ENCODE data around the gene KCNK6. TPM values are rescaled to one million over a fixed set of nuclear protein-coding genes. Genes with fewer than 3 reads are reported as not detected.

KCNK6 gene
- total and polyA plus RNA-seq, 9 donors = 2.0 to 4.4 (median 2.8) TPM

DNA sequence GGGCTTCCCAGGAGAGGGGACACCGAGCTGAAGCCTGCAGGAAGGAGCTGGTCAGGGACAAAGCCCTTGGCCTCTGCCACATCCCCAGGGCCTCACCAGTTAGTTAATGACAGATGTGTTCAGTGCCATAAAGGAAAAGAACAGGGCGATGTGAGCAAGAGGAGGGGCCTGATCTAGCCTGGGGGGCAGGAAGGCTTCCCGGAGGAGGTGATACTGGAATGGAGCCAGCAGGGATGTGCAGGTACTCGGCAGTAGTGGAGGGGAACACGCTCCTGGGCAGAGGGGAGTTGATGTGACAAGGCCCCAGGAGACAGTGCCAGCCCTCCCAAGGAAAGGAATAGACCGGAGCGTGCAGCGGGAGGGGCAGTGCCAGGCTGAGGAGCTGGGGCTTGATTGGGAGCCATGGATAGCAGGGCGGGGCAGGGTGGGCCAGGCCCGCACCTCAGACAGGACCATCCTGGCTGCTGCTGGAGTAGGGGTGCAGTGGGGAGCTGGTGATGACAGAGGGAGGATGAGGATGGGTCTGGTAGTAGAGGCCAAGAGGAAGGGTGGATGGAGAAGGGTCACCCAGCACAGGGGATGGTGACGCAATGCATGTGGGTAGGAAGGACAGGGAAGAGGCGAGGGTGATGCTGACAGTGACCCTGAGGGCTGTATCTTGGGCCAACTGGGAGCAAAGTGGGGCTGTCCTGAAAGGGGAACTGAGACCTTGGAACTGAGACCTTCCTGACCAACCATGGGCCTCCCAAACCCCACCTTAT is 11.5 kb upstream of the KCNK6 start:
- no peaks in the 10 kb centered on the region for H3K4me1 ChIP-seq (ENCODE audit: control insufficient read depth, insufficient read depth, low read length)
- H3K9me3 ChIP-seq (replicated peaks; ENCODE audit: control insufficient read depth, low read depth, low read length) = no peaks in the 10 kb centered on the region
- H3K4me3 ChIP-seq (ENCODE audit: low read length) = no peak overlapping the region
- no peaks in the 10 kb centered on the region for H3K27me3 ChIP-seq (ENCODE audit: control insufficient read depth, insufficient read depth, low read length)
- whole genome bisulfite sequencing (ENCODE audit: insufficient coverage) = 86% methylated on average over 8 of the region's 12 CpGs
- DNase-seq = no peak
- peaks cover 29% of the 10 kb centered on the region for H3K36me3 ChIP-seq (ENCODE audit: control insufficient read depth, insufficient read depth, low read length)
- H3K27ac ChIP-seq (ENCODE audit: low read length) = no peak overlapping the region

GRCh38 chr19:38308926-38309614 is 10.6 kb upstream of the KCNK6 start:
- peaks cover 29% of the 10 kb centered on the region for H3K36me3 ChIP-seq (ENCODE audit: control insufficient read depth, insufficient read depth, low read length)
- no peak overlapping the region for H3K4me3 ChIP-seq (ENCODE audit: low read length)
- H3K4me1 ChIP-seq (ENCODE audit: control insufficient read depth, insufficient read depth, low read length) = no peaks in the 10 kb centered on the region
- H3K27me3 ChIP-seq (ENCODE audit: control insufficient read depth, insufficient read depth, low read length) = no peaks in the 10 kb centered on the region
- 91% methylated on average over 15 of the region's 24 CpGs for WGBS (ENCODE audit: insufficient coverage)
- no peak for DNase-seq
- H3K27ac ChIP-seq (ENCODE audit: low read length) = no peak overlapping the region
- H3K9me3 ChIP-seq (replicated peaks; ENCODE audit: control insufficient read depth, low read depth, low read length) = no peaks in the 10 kb centered on the region

DNA sequence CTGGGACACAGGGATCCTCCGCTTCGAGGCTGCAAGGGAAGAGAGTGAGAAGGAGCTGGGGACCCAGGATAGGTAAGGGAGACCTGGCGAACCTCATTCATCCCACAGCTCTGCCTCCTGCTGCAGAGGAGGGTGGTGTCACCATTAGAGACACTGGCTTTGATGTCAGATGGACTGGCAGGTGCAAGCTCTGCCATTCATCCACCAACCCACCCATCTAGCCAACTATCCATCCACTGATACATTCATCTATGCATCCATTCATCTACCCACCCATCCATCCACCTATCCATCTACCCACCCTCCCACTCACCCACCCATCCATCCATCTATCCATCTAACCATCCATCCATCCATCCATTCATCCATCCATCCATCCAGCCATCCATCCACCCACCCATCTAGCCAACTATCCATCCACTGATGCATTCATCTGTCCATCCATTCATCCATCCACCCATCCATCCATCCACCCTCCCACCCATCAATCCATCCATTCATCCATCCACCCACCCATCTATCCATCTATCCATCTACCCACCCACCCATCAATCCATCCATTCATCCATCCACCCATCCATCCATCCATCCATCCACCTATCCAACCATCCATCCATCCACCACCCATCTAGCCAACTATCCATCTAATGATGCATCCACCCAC is 9.9 kb upstream of the KCNK6 start:
- H3K36me3 ChIP-seq (ENCODE audit: control insufficient read depth, insufficient read depth, low read length) = peaks cover 29% of the 10 kb centered on the region
- WGBS (ENCODE audit: insufficient coverage) = no CpG with 5 or more reads among the region's 3 CpGs
- no peak for DNase-seq

GRCh38 chr19:38310279-38310670 is 9.4 kb upstream of the KCNK6 start:
- H3K4me3 ChIP-seq (ENCODE audit: low read length) = no peak overlapping the region
- peaks cover 29% of the 10 kb centered on the region for H3K36me3 ChIP-seq (ENCODE audit: control insufficient read depth, insufficient read depth, low read length)
- no peak overlapping the region for H3K27ac ChIP-seq (ENCODE audit: low read length)
- no peaks in the 10 kb centered on the region for H3K27me3 ChIP-seq (ENCODE audit: control insufficient read depth, insufficient read depth, low read length)
- H3K9me3 ChIP-seq (replicated peaks; ENCODE audit: control insufficient read depth, low read depth, low read length) = no peaks in the 10 kb centered on the region
- peaks cover 3% of the 10 kb centered on the region for H3K4me1 ChIP-seq (ENCODE audit: control insufficient read depth, insufficient read depth, low read length)
- DNase-seq = no peak
- 92% methylated on average over 2 of the region's 2 CpGs for WGBS (ENCODE audit: insufficient coverage)

More for the DNA sequence above, 9.9 kb upstream of the KCNK6 start:
- Histone ChIP-seq H3K27me3 (ENCODE audit: control insufficient read depth, insufficient read depth, low read length) (no peaks in the 10 kb centered on the region), H3K4me1 (ENCODE audit: control insufficient read depth, insufficient read depth, low read length) (no peaks in the 10 kb centered on the region), H3K27ac (ENCODE audit: low read length) (no peak overlapping the region), H3K4me3 (ENCODE audit: low read length) (no peak overlapping the region), H3K9me3 (replicated peaks; ENCODE audit: control insufficient read depth, low read depth, low read length) (no peaks in the 10 kb centered on the region)

DNA sequence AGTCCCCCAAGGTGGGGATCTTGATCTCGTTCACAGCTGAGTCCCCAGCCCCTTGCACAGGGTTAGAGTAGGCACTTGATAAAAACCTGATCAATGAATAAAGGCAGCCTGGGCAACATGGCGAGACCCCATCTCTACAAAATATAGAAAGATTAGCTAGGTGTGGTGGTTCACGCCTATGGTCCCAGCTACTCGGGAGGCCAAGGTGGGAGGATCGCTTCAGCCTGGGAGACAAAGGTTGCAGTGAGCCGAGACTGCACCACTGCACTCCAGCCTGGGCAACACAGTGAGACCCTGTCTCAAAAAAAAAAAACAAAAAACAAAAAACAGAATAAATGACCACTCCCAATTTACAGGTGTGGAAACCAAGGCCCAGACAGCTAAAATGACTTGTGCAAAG is 8.7 kb upstream of the KCNK6 start:
- peaks cover 5% of the 10 kb centered on the region for H3K4me1 ChIP-seq (ENCODE audit: control insufficient read depth, insufficient read depth, low read length)
- no peaks in the 10 kb centered on the region for H3K27me3 ChIP-seq (ENCODE audit: control insufficient read depth, insufficient read depth, low read length)
- peaks cover 25% of the 10 kb centered on the region for H3K36me3 ChIP-seq (ENCODE audit: control insufficient read depth, insufficient read depth, low read length)
- no peak overlapping the region for H3K27ac ChIP-seq (ENCODE audit: low read length)
- DNase-seq = no peak
- WGBS (ENCODE audit: insufficient coverage) = no CpG with 5 or more reads among the region's 6 CpGs
- no peak overlapping the region for H3K4me3 ChIP-seq (ENCODE audit: low read length)
- no peaks in the 10 kb centered on the region for H3K9me3 ChIP-seq (replicated peaks; ENCODE audit: control insufficient read depth, low read depth, low read length)

- H3K27me3 ChIP-seq (ENCODE audit: control insufficient read depth, insufficient read depth, low read length) = peaks cover 18% of the 10 kb centered on the region
- H3K36me3 ChIP-seq (ENCODE audit: control insufficient read depth, insufficient read depth, low read length) = no peaks in the 10 kb centered on the region
- no peaks in the 10 kb centered on the region for H3K9me3 ChIP-seq (replicated peaks; ENCODE audit: control insufficient read depth, low read depth, low read length)
- 0% methylated on average over 39 of the region's 64 CpGs for WGBS (ENCODE audit: insufficient coverage)
- H3K4me3 ChIP-seq (ENCODE audit: low read length) = peak within 1 kb of the TSS; percentile 78
- peak within 1 kb of the TSS; percentile 89 for H3K27ac ChIP-seq (ENCODE audit: low read length)
- DNase-seq = peak; percentile 99
- peaks cover 28% of the 10 kb centered on the region for H3K4me1 ChIP-seq (ENCODE audit: control insufficient read depth, insufficient read depth, low read length)
Observed at GRCh38 chr19:38315657-38316476, 3.8 kb upstream of the KCNK6 start, which contains the start of gene YIF1B. TSS of gene YIF1B (minus strand) at chr19:38315947. CDS start at chr19:38315917, 30 bp downstream.

DNA sequence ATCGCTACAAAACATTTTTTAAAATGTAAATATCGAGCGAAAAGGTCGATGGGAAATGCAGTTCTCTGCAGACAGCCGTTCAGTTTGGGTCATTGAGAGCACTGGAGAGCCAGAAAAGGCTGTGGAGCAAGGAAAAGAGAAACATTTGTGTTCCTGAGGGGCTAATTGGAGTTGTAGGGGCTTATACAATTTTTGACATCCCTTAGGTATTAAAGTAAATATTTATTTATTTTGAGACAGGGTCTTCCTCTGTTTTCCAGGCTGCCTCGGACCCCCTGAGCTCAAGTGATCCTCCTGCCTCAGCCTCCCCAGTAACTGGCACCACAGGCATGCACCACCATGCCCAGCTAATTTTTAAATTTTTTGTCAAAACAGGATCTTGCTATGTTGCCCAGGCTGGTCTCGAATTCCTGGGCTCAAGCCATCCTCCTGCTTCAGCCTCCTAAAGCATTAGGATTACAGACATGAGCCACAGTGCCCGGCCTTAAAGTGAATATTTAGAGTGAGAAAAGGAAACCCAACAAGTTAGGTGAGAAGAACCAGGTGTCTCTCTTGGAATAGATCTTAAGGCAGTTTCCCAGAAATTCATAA is 3.1 kb upstream of the KCNK6 start:
- Histone ChIP-seq H3K27me3 (ENCODE audit: control insufficient read depth, insufficient read depth, low read length) (peaks cover 19% of the 10 kb centered on the region), H3K4me1 (ENCODE audit: control insufficient read depth, insufficient read depth, low read length) (peaks cover 28% of the 10 kb centered on the region), H3K27ac (ENCODE audit: low read length) (peak overlapping the region; percentile 89), H3K4me3 (ENCODE audit: low read length) (peak overlapping the region; percentile 59), H3K36me3 (ENCODE audit: control insufficient read depth, insufficient read depth, low read length) (no peaks in the 10 kb centered on the region), H3K9me3 (replicated peaks; ENCODE audit: control insufficient read depth, low read depth, low read length) (no peaks in the 10 kb centered on the region)
- DNase-seq = no peak
- 20% methylated on average over 5 of the region's 8 CpGs for WGBS (ENCODE audit: insufficient coverage)

DNA sequence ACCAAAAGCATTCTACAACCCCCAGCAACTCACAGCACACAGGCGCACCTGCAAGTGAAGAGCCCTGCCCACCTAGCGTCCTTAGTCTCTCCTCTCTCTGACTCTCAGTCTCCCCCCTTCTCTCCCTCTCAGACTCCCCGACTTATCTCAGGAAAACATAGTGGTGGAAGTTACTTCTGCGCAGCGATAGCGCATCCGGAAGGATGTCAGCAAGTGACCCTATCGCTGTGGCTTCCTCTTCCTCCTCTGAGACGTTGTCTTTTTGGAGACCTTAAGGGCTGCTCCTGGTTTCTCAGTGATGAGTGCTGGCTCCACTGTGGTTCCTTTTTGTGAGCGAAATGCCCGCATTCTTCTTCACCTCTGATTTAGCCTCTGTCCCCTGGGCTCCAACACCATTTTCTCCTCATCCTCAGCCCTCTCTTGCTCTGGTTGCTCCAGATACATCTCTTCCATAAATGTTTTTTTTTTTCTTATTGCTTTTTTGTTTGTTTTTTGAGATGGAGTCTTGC is 2.5 kb upstream of the KCNK6 start:
- Histone ChIP-seq H3K4me1 (ENCODE audit: control insufficient read depth, insufficient read depth, low read length) (peaks cover 28% of the 10 kb centered on the region), H3K36me3 (ENCODE audit: control insufficient read depth, insufficient read depth, low read length) (no peaks in the 10 kb centered on the region), H3K27ac (ENCODE audit: low read length) (peak overlapping the region; percentile 29), H3K27me3 (ENCODE audit: control insufficient read depth, insufficient read depth, low read length) (peaks cover 19% of the 10 kb centered on the region), H3K9me3 (replicated peaks; ENCODE audit: control insufficient read depth, low read depth, low read length) (no peaks in the 10 kb centered on the region), H3K4me3 (ENCODE audit: low read length) (no peak overlapping the region)
- peak; percentile 39 for DNase-seq
- WGBS (ENCODE audit: insufficient coverage) = 68% methylated on average over 8 of the region's 11 CpGs

DNA sequence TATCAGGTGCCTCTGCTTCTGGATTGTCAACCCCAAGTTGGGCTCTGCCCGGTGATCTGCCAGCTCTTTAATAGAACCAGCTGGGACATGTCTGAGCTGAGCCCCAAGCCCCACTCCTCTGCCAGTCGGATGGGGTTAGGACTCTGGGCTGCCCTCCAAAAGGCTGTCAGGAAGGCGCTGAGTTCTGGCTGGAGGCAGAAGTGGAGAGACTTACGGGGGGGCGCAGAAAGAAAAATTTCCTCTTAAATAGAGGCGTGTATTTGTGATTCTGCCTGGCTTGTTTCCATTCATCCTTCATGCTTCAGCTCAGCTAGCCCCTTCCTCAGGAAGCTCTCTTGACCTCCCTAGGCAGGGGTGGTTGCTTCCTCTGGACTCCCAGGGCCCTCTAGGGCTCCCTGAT is 985 bp upstream of the KCNK6 start:
- no peaks in the 10 kb centered on the region for H3K9me3 ChIP-seq (replicated peaks; ENCODE audit: control insufficient read depth, low read depth, low read length)
- no peaks in the 10 kb centered on the region for H3K36me3 ChIP-seq (ENCODE audit: control insufficient read depth, insufficient read depth, low read length)
- no peak for DNase-seq
- no peak overlapping the region for H3K4me3 ChIP-seq (ENCODE audit: low read length)
- no peak overlapping the region for H3K27ac ChIP-seq (ENCODE audit: low read length)
- WGBS (ENCODE audit: insufficient coverage) = 57% methylated on average over 2 of the region's 6 CpGs
- peaks cover 19% of the 10 kb centered on the region for H3K27me3 ChIP-seq (ENCODE audit: control insufficient read depth, insufficient read depth, low read length)
- peaks cover 28% of the 10 kb centered on the region for H3K4me1 ChIP-seq (ENCODE audit: control insufficient read depth, insufficient read depth, low read length)
